ENCODE results near the gene DIABLO. TPM values are rescaled to one million over a fixed set of nuclear protein-coding genes. Genes with fewer than 3 reads are reported as not detected.

DIABLO gene
- total and polyA plus RNA-seq, 9 of the 15 experiments (the other 6 are each of a cell fraction or from before 2014, with no cell fraction given) = 37.3 to 101 (median 80.1) TPM

GRCh38 chr12:122244565-122245371 lies 18.9 kb upstream of the DIABLO start:
- Histone ChIP-seq H3K4me3 (no peak overlapping the region), H3K4me2 (ENCODE audit: insufficient read depth, low read length) (0 out of 2 replicates have a peak overlapping the region, but pooled peaks have one; percentile 32), H2AFZ (ENCODE audit: low read depth, low read length) (peak overlapping the region; percentile 27; the same call in 1 of the 2 replicates), H3K9me1 (ENCODE audit: control insufficient read depth, insufficient read depth, low read length) (no peaks in the 10 kb centered on the region), H3K79me2 (ENCODE audit: control insufficient read depth, insufficient read depth, low read length) (no peaks in the 10 kb centered on the region), H3K27me3 (ENCODE audit: control insufficient read depth in 2 of 2, insufficient read depth in 2 of 2, low read length in 2 of 2) (no peaks in the 10 kb centered on the region), H3K27ac (ENCODE audit: extremely low read depth, low read depth, low read length) (peak overlapping the region; percentile 13; the same call in 1 of the 3 replicates), H3K9ac (ENCODE audit: insufficient read depth in 1 of 2, low read depth in 2 of 2, low read length in 2 of 2) (no peak overlapping the region; a peak in 1 of 4 replicates), H3K36me3 (ENCODE audit: control insufficient read depth, insufficient read depth, low read length) (peaks cover 26% of the 10 kb centered on the region), H3K4me1 (replicated peaks in 1 of 2; ENCODE audit: control insufficient read depth in 2 of 2, insufficient read depth in 2 of 2, low read length in 2 of 2) (peaks cover 2 to 9% of the 10 kb centered on the region in 2 experiments; a peak in 3 of 5 replicates), H4K20me1 (replicated peaks; ENCODE audit: control insufficient read depth, insufficient read depth, low read length) (no peaks in the 10 kb centered on the region), H3K9me3 (replicated peaks; ENCODE audit: control insufficient read depth, insufficient read depth, low read depth, low read length) (no peaks in the 10 kb centered on the region)
- FAIRE-seq (peak; percentile 19), ATAC-seq (peak; percentile 65), DNase-seq (ENCODE audit: extremely low read depth in 1 of 4, low spot score in 3 of 4) (no peak)
- no TSS peak for BruUV-seq (replicated peaks)
- in situ Hi-C loops (cut with MboI) = no loop called here
- ChIA-PET POLR2A (interaction anchor here (0.7 to 1.6 kb wide), 8 partner anchors 9 to 23 kb away, joined by 3 to 6 read pairs (median 4); partner anchors contain the start of gene VPS33A), CTCF (ENCODE audit: low intra/inter-chr PET ratio) (no interaction called here)
- 37% methylated on average over 11 of the region's 11 CpGs for WGBS (ENCODE audit: insufficient coverage, low coverage, missing lambda C conversion rate)
- intact Hi-C loops (cut with micrococcal nuclease) = no loop called here
- no peak for TF ChIP-seq DNMT1 (IDR thresholded peaks at IDR 0.05)
- no peak for TF ChIP-seq ZSCAN29 (IDR thresholded peaks at IDR 0.05)
- TF ChIP-seq ZNF518B (CRISPR knock-in tag; IDR thresholded peaks at IDR 0.05) = no peak
- no peak for TF ChIP-seq DEAF1 (CRISPR knock-in tag; IDR thresholded peaks at IDR 0.05)
- no peak for TF ChIP-seq XRCC5 (IDR thresholded peaks at IDR 0.05; ENCODE audit: low read depth, low read length)
- TF ChIP-seq ZFP36 (IDR thresholded peaks at IDR 0.05; ENCODE audit: low read depth, low read length, partially characterized antibody) = no peak
- TF ChIP-seq RNF219 (CRISPR knock-in tag; IDR thresholded peaks at IDR 0.05) = no peak
- TF ChIP-seq GTF2A2 (tag; IDR thresholded peaks at IDR 0.05) = no peak
- TF ChIP-seq CEBPZ (IDR thresholded peaks at IDR 0.05; ENCODE audit: borderline replicate concordance, low read depth, low read length) = no peak
- TF ChIP-seq NFE2 (IDR thresholded peaks at IDR 0.05; ENCODE audit: low read depth) = no peak
